GM12872 (cell line): ENCODE data around the gene TXNRD1.

ENCODE experiments used
- CTCF ChIP-seq: IDR thresholded peaks from 3 replicates; pipeline ENCODE4 v1.5.1; 2011; ENCODE audit warnings: low read depth, mild to moderate bottlenecking, low read length, moderate library complexity; ENCODE audit not compliant: insufficient read depth

TXNRD1 gene

DNA sequence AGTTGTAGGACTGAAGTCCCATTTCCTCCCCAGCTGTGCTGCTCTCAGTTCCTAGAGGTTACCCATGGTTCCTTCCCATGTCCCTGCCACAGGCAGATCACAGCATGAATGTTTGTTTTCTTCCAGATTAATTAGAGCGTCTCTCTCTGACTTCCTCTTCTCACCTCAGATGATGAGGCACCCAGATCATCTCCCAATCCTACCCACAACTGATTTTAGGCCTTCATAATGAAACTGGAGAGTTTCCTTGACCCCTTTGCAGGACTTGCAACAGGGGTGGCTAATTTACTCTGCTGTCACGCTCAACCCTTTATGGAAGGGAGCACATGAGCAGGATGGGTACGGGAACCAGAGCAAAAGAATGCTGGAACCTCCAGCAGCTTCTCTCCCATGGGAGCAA lies 32.1 kb upstream of the TXNRD1 start:
- TF ChIP-seq CTCF = no peak

DNA sequence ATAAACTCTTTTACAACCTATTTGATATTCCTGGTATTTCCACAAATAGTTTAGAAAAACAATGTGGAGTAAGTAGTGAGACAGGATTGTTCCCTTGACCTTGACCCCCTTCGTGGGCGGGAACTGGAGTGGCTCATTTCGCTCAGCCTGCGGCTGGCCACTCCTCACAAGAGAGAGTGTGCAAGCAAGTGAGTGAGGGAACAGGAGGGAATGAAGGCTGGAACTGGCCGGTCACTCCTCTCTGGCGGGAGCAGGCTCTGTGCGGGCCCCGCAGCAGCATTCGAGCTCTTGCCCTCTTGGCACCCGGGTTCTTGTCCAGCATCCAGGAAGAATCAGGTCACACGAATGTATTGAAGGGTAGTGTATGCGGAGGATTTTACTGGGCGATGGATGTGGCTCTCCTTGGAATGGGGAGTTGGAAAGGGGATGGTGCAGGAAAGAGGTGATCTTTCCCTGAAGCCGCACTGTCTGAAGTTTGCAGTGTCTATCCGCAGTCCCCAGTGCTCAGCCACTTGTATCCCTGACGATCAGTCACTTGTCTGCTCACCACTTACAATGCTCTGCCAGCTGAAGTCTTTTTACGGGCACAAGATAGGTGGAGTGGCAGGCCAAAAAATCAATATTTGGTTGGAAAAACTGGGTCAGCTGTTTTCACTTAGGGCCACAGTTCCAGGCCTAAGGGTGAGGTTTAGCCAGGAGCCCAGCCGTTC lies 28.0 kb upstream of the TXNRD1 start:
- TF ChIP-seq CTCF = no peak

DNA sequence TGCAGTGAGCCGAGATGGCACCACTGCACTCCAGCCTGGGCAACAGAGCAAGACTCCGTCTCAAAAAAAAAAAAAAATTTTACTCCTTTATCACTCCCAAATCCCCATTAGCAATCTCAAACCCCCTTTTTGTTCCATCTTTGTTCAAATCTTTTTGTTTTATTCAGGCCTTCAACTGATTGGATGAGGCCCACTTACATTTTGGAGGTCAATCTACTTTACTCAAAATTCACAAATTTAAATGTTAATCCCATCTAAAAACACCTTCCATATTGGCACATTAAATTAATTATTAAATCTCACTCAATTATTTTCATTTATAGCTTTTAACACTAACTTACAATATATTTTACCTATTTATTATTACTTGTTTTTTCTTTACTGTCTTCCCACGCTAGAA lies 27.0 kb upstream of the TXNRD1 start:
- no peak for TF ChIP-seq CTCF

DNA sequence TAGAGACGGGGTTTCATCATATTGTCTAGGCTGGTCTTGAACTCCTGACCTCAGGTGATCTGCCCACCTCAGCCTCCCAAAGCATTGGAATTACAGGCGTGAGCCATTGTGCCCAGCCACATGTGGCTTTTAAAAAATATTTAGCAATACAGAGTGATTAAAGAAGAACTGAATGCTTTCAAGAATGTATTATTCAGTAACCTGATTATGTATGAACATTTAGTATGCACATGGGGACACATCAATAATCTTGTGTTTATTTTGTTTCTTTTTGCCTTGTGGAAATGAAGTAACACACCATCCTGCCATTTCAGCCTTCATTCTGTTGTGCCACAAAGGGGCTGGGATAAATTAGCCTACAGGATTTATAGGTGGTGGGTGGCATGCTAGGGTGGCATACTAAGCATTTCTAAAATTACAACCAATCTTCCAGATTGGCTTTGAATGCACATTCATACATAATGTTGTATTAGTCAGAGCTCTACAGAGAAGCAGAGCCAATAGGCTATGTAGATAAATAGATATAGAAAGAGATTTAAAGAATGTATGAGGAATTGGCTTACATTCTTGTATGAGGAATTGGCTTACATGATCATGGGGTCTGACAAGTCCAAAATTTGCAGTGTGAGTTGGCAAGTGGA lies 25.5 kb upstream of the TXNRD1 start:
- TF ChIP-seq CTCF = no peak

DNA sequence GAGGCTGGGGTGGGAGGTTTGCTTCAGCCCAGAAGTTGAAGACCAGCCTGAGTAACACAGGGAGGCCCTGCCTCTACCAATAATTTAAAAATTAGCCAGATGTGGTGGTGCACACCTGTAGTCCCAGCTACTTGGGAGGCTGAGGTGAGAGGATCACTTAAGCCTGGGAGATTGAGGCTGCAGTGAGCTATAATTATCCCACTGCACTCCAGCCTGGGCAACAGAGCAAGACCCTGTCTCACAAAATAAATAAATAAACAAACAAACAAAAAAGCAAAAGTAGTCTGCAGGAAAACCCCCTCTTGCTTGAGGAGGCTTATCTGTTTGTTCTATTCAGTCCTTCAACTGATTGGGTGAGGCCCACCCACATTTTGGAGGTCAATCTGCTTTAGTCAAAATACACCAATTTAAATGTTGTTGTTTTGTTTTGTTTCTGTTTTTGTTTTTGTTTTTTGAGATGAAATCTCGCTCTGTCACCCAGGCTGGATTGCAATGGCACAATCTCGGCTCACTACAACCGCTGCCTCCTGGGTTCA lies 24.9 kb upstream of the TXNRD1 start:
- no peak for TF ChIP-seq CTCF

GRCh38 chr12:104197264-104197663 lies 18.3 kb upstream of the TXNRD1 start:
- no peak for TF ChIP-seq CTCF

- no peak for TF ChIP-seq CTCF
These were observed 15.6 kb upstream of the TXNRD1 start for GRCh38 chr12:104199964-104200363.
